ENCODE measurements around the gene C17orf78. TPM values are rescaled to one million over a fixed set of nuclear protein-coding genes. Genes with fewer than 3 reads are reported as not detected.
"Not testable (repeated sequence)": the region's sequence is repeated elsewhere in the genome, so short reads cannot be mapped to it uniquely, and the experiment has no call there.

The C17orf78 gene
- total RNA-seq, 2 experiments from 2014 or later = not detected

DNA sequence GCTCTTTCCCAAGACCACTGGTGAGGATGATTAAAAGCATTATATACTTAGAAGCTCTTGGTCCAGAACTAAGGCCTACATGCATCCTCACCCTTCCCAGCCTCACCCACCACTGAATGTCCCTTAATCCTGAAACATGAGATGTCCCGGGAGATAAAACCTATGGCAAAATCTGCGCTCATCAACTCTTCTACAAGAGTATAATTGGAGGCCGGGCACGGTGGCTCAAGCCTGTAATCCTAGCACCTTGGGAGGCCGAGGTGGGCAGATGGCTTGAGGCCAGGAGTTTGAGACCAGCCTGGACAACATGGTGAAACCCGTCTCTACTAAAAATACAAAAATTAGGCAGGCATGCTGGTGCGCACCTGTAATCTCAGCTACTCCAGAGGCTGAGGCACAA, 17.6 kb downstream of the C17orf78 start:
- POLR2A ChIA-PET = no interaction called here
- ATAC-seq (ENCODE audit: low read depth) (no peak), DNase-seq (no peak)
- H3K9me3 Mint-ChIP-seq = no peaks in the 10 kb centered on the region
- H3K4me1 Mint-ChIP-seq = peaks cover 23% of the 10 kb centered on the region
- H3K27me3 Mint-ChIP-seq = no peaks in the 10 kb centered on the region
- H3K27ac Mint-ChIP-seq = no peak overlapping the region
- no peak overlapping the region for H3K4me3 Mint-ChIP-seq
- no peaks in the 10 kb centered on the region for H3K36me3 Mint-ChIP-seq

DNA sequence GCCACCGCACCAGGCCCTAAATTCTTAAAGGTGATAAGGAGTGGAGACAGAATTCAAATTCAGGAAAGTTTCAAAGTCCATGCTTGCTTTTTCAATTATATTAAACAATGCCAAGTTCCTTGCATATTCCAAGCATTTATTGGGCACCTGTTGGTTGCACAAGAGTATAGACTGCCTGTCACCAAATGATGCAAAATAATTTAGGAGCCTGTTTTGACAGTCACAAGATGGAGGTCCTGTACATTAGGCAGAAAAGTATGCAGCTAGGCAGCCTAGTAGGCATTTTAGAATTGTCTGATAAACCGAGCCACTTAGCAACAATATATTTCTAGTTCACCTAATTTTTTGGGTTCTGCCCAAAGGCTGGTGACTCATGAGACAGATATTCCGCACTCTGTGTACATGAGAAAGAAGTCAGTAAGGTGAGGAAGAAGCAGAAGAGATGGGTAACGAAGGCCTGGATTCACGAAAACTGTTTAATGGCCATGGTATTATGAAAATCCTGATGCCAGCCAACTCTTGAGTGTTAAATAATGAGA, 23.5 kb downstream of the C17orf78 start:
- H3K27ac Mint-ChIP-seq = no peak overlapping the region
- POLR2A ChIA-PET = no interaction called here
- ATAC-seq (ENCODE audit: low read depth) (no peak), DNase-seq (no peak)
- H3K27me3 Mint-ChIP-seq = no peaks in the 10 kb centered on the region
- H3K36me3 Mint-ChIP-seq = peaks cover 4% of the 10 kb centered on the region
- H3K4me3 Mint-ChIP-seq = no peak overlapping the region
- H3K4me1 Mint-ChIP-seq = peaks cover 24% of the 10 kb centered on the region
- no peaks in the 10 kb centered on the region for H3K9me3 Mint-ChIP-seq

DNA sequence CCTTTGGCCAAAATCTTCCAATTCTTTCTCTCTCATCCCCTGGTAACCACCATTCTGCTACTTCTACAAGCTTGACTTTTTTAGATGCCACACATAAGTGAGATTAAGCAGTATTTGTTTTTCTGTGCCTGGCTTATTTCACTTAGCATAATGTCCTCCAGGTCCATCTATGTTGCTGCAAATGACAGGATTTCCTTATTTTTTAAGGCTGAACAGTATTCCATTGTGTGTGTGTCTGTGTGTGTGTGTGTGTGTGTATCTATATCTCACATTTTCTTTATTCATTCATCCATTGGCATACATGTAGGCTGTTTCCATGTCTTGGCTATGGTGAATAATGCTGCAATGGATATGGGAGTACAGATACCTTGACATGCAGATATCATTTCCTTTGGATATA, 24.7 kb downstream of the C17orf78 start:
- Mint-ChIP-seq H3K4me1 (peaks cover 33% of the 10 kb centered on the region), H3K27ac (no peak overlapping the region), H3K4me3 (no peak overlapping the region), H3K9me3 (no peaks in the 10 kb centered on the region), H3K27me3 (no peaks in the 10 kb centered on the region), H3K36me3 (peaks cover 11% of the 10 kb centered on the region)
- POLR2A ChIA-PET = no interaction called here
- DNase-seq (no peak), ATAC-seq (ENCODE audit: low read depth) (no peak)

DNA sequence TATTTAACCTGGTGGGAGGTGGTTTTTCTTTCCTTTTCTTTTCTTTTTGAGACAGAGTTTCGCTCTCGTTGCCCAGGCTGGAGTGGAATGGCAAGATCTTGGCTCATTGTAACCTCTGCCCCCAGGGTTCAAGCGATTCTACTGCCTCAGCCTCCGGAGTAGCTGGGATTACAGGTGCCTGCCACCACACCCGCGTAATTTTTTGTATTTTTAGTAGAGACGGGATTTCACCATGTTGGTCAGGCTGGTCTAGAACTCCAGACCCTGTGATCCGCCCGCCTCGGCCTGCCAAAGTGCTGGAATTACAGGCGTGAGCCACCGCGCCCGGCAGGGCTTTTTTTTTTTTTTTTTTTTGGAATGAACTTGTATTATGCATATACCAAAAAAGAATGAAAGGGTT, 29.7 kb downstream of the C17orf78 start:
- H3K36me3 Mint-ChIP-seq = peaks cover 21% of the 10 kb centered on the region
- H3K27me3 Mint-ChIP-seq; DNase-seq; H3K9me3 Mint-ChIP-seq; ATAC-seq (ENCODE audit: low read depth): not testable (repeated sequence)
- peak overlapping the region; percentile 97 for H3K4me3 Mint-ChIP-seq
- H3K27ac Mint-ChIP-seq = peak overlapping the region; percentile 95
- peaks cover 44% of the 10 kb centered on the region for H3K4me1 Mint-ChIP-seq
- POLR2A ChIA-PET = interaction anchor here (1.1 to 1.4 kb wide), 2 partner anchors 24 to 32 kb away, joined by 4 to 7 read pairs; no protein-coding TSS in a partner anchor

DNA sequence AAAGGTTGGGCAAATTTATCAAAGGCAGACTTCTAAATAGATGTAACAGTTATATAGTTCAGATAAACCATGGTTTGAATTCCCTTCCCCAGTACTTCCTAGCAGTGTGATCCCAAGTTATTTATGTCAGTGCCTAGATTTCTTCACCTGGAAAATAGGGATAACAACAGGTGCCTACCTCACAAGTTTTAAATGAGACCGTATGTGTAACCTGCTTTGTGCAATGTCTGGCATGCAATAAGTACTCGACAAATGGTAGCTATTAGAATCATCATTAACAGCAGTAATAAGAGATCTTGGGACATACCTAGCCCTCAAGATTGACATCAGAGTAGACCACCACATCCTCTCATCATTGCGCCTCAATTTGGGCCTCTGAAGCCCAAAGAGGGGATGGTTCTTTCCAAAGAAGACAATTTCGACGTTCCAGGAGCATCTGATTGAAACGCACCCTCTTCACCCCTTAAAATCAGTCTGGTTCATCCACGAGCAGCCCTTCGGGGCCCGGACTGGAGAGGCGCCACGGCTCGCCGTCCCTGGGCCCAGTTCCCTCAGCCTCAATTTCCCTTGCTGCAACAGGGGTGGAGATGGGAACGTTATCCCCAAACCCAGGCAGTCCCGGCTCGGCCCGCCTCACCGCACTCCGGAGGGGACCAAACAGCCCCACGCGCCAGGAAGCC, 30.3 kb downstream of the C17orf78 start:
- Mint-ChIP-seq H3K27ac (peak overlapping the region; percentile 95), H3K27me3 (no peaks in the 10 kb centered on the region), H3K4me1 (peaks cover 44% of the 10 kb centered on the region), H3K9me3 (no peaks in the 10 kb centered on the region), H3K36me3 (peaks cover 26% of the 10 kb centered on the region), H3K4me3 (peak overlapping the region; percentile 97)
- DNase-seq (no peak), ATAC-seq (ENCODE audit: low read depth) (no peak)
- POLR2A ChIA-PET = interaction anchor here (1.1 kb wide), 1 partner anchor 33 kb away, joined by 4 read pairs; no protein-coding TSS in a partner anchor

DNA sequence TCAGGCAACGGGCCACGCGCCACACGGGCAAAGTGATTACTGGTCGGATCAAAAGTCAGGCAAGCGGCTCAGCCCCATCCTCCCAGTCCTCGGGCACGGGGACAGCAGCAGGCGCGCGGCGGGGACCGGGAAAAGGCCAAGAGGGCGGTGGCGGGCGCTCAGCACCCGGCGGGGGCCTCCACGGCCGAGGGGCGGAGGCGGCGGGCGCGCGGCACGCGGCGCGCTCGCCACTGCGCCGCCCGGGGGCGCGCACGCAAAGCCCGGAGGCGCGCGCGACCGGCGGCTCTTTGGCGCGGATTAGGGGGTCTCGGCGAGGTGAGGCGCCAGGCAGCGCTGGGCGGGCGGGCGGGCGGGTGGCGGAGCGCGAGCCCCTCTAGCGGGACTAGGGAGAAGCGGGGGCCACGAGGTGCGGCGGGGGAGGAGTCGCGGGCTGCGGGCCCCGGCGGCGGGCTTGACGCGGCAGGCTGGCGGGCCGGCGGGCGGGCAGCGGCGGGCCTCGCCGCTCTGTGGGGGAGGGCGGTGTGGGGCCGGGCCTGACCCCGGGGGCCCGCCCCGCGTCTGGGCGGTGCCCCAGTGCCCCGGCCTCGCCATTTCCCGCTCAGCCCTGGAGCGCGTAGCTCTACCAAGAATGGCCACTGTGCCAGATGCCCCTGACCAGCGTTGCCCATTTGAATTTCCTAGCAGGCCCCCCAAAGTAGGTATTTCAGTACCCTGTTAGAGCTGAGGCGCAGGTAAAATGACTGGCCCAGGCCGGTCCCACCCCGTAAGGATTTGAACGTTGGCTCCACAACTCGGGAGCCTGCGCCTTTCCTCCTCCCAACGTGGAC, 31.1 kb downstream of the C17orf78 start, which contains the start of the genes ACACA and TADA2A:
Gene ACACA, minus strand, starts transcription at position 202 of the 827 bp plus-strand sequence. CDS start 537 bp downstream, outside the sequence.
Gene TADA2A, plus strand, starts transcription at position 252 of the 827 bp plus-strand sequence. CDS start 4,480 bp downstream, outside the sequence.
- peak within 1 kb of the TSS; percentile 95 for H3K27ac Mint-ChIP-seq
- peak within 1 kb of the TSS; percentile 97 for H3K4me3 Mint-ChIP-seq
- POLR2A ChIA-PET = interaction anchor here (0.7 to 1.5 kb wide), 15 partner anchors 16 to 202 kb away, joined by 3 to 24 read pairs (median 4); partner anchors contain the start of gene SYNRG
- DNase-seq (peak; percentile 86), ATAC-seq (ENCODE audit: low read depth) (peak; percentile 95)
- peaks cover 30% of the 10 kb centered on the region for H3K36me3 Mint-ChIP-seq
- no peaks in the 10 kb centered on the region for H3K27me3 Mint-ChIP-seq
- no peaks in the 10 kb centered on the region for H3K9me3 Mint-ChIP-seq
- peaks cover 44% of the 10 kb centered on the region for H3K4me1 Mint-ChIP-seq

DNA sequence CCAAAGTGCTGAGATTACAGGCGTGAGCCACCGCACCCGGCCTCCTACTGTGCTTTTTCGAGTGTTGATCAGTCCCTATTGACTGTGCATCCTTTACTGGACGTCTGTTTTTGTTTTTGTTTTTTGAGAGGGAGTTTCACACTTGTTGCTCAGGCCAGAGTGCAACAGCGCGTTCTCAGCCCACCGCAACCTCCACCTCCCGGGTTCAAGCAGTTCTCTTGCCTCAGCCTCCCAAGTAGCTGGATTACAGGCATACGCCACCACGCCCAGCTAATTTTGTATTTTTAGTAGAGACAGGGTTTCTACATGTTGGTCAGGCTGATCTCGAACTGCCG, 32.3 kb downstream of the C17orf78 start:
- not testable (repeated sequence) for H3K9me3 Mint-ChIP-seq; DNase-seq; ATAC-seq (ENCODE audit: low read depth); H3K27me3 Mint-ChIP-seq
- H3K27ac Mint-ChIP-seq = peak overlapping the region; percentile 94
- POLR2A ChIA-PET = interaction anchor here (1.1 to 1.5 kb wide), 6 partner anchors 14 to 863 kb away, joined by 3 to 24 read pairs (median 5); partner anchors contain the start of genes GGNBP2 and SYNRG
- peaks cover 35% of the 10 kb centered on the region for H3K36me3 Mint-ChIP-seq
- H3K4me1 Mint-ChIP-seq = peaks cover 38% of the 10 kb centered on the region
- H3K4me3 Mint-ChIP-seq = peak overlapping the region; percentile 97

DNA sequence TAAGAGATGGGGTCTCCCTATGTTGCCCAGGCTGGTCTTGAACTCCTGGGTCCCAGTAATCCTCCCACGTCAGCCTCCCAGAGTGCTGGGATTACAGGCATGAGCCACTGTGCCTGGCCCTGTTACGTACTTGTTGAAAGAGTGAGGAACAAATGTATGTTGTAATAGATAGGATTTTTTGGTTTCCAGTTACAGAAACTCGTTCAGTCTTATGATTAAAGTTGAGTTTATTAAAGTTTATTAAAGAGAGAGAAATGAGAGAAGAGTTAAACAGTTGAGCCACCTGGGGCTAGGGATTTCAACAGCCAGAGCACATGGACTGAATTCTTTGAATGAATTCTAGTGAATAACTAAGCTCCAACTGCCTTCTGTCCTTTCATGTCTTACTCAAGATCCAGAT, 34.6 kb downstream of the C17orf78 start:
- no peak overlapping the region for H3K4me3 Mint-ChIP-seq
- H3K27me3 Mint-ChIP-seq = no peaks in the 10 kb centered on the region
- DNase-seq (no peak), ATAC-seq (ENCODE audit: low read depth) (no peak)
- H3K36me3 Mint-ChIP-seq = peaks cover 36% of the 10 kb centered on the region
- H3K27ac Mint-ChIP-seq = no peak overlapping the region
- H3K4me1 Mint-ChIP-seq = peaks cover 21% of the 10 kb centered on the region
- POLR2A ChIA-PET = interaction anchor here (1.1 kb wide), 1 partner anchor 9 kb away, joined by 4 read pairs; no protein-coding TSS in a partner anchor
- H3K9me3 Mint-ChIP-seq = no peaks in the 10 kb centered on the region

DNA sequence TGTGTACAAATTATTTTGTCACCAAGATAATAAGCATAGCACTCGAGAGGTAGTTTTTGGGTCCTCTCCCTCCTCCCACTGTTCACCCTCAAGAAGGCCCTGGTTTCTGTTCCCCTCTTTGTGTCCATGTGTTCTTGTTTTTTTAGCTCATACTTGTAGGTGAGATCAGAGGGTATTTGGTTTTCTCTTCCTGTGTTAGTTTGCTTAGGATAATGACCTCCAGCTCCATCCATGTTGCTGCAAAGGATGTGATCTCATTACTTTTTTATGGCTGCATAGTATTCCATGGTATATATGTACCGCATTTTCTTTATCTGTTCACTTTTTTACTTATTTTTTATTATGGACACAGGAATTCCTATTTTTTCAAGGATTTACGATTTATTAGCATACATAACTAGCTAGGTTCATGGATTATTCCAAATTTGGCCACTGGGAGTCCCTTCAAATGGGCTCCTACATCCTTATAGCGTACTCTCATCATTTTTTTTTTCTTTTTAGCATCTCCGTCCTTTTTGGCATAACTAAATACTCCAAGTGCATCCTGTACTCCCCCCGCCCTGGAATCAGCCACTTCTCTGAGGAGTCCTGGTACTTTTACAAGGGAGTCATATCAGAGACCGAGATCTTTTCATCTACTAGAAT, 38.2 kb downstream of the C17orf78 start:
- H3K36me3 Mint-ChIP-seq = peaks cover 37% of the 10 kb centered on the region
- no peaks in the 10 kb centered on the region for H3K9me3 Mint-ChIP-seq
- ATAC-seq (ENCODE audit: low read depth) (no peak), DNase-seq (no peak)
- no peaks in the 10 kb centered on the region for H3K27me3 Mint-ChIP-seq
- POLR2A ChIA-PET = no interaction called here
- H3K27ac Mint-ChIP-seq = no peak overlapping the region
- H3K4me3 Mint-ChIP-seq = no peak overlapping the region
- peaks cover 5% of the 10 kb centered on the region for H3K4me1 Mint-ChIP-seq

DNA sequence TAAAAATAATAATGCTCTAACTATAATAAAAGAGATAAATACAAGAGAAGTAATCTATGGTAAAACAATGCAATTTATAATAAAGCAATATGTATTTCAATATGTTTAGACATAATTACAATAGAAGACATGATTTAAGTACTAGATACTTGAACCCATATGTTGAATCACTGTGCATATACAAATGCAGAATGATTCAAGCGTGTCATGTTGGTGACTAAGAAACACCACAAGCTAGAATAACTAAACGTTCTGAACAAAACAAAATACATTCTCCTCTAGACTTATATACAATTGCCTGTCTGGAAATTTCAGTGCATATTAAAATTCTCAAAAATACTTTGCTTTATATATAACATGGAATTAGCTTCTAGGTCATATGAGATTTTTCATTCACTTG, 42.1 kb downstream of the C17orf78 start:
- peaks cover 19% of the 10 kb centered on the region for H3K36me3 Mint-ChIP-seq
- no peak overlapping the region for H3K4me3 Mint-ChIP-seq
- DNase-seq (no peak), ATAC-seq (ENCODE audit: low read depth) (no peak)
- peaks cover 3% of the 10 kb centered on the region for H3K4me1 Mint-ChIP-seq
- H3K27me3 Mint-ChIP-seq = no peaks in the 10 kb centered on the region
- no peak overlapping the region for H3K27ac Mint-ChIP-seq
- POLR2A ChIA-PET = no interaction called here
- H3K9me3 Mint-ChIP-seq = no peaks in the 10 kb centered on the region

DNA sequence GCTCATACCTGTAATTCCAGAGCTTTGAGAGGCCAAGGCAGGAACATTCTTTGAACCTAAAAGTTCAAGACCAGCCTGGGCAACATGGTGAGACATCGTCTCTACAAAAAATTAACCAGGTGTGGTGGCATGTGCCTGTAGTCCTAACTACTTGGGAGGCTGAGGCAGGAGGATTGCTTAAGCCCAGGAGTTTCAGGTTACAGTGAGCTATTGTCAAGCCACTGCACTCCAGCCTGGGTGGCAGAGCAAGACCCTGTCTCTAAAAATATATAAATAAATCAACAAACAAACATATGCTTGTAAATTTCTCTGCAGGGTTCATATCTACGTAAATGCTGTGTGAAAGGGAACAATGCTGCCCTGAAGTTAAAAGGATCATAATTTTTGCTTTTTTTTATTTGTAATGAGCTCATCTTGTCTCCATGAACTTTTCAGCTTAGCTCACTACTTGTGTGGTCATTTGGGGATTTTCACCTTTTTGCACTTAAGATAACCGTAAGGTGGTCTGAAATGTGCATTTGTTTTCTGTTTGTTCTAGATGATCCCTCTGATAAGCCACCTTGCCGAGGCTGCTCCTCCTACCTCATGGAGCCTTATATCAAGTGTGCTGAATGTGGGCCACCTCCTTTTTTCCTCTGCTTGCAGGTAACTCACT, 47.3 kb downstream of the C17orf78 start:
- no peak for DNase-seq
- peaks cover 15% of the 10 kb centered on the region for H3K36me3 Mint-ChIP-seq
- no peaks in the 10 kb centered on the region for H3K9me3 Mint-ChIP-seq
- POLR2A ChIA-PET = interaction anchor here (0.7 kb wide), 1 partner anchor 15 kb away, joined by 3 read pairs; no protein-coding TSS in a partner anchor
- H3K27me3 Mint-ChIP-seq = no peaks in the 10 kb centered on the region
- ATAC-seq (ENCODE audit: low read depth) = no peak
- no peak overlapping the region for H3K4me3 Mint-ChIP-seq
- H3K4me1 Mint-ChIP-seq = peaks cover 6% of the 10 kb centered on the region
- H3K27ac Mint-ChIP-seq = peak overlapping the region; percentile 76

DNA sequence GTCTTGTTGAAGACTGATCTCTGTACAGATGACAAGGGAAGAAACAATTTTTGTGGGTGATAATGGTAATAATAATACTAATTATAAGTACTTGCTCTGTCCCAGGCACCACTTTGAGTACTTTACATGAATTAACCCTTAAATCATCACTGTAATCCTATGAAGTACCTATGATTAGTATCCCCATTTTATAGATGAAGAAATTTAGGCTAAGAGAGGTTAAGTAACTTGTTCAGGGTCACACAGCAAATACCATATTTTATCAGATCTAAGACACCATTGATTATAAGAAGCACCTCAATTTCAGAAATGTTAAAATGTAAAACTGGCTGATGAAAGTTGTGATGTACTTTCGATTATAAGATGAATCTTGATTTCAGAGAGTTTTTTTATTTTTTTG, 49.5 kb downstream of the C17orf78 start:
- H3K27me3 Mint-ChIP-seq = no peaks in the 10 kb centered on the region
- H3K9me3 Mint-ChIP-seq = no peaks in the 10 kb centered on the region
- POLR2A ChIA-PET = interaction anchor here (0.6 kb wide), 2 partner anchors 16 to 125 kb away, joined by 3 to 4 read pairs; no protein-coding TSS in a partner anchor
- no peak for DNase-seq
- H3K36me3 Mint-ChIP-seq = peaks cover 18% of the 10 kb centered on the region
- no peak overlapping the region for H3K27ac Mint-ChIP-seq
- no peak overlapping the region for H3K4me3 Mint-ChIP-seq
- no peak for ATAC-seq (ENCODE audit: low read depth)
- peaks cover 16% of the 10 kb centered on the region for H3K4me1 Mint-ChIP-seq
